IPS DF 19.7 (cell line): ENCODE measurements around the gene ADCY4.

Source experiments
- DNase-seq: peaks from one replicate; pipeline ENCODE4 v3.0.0-alpha.2; 2013; ENCODE audit warnings: low read depth, low spot score

The ADCY4 gene

DNA sequence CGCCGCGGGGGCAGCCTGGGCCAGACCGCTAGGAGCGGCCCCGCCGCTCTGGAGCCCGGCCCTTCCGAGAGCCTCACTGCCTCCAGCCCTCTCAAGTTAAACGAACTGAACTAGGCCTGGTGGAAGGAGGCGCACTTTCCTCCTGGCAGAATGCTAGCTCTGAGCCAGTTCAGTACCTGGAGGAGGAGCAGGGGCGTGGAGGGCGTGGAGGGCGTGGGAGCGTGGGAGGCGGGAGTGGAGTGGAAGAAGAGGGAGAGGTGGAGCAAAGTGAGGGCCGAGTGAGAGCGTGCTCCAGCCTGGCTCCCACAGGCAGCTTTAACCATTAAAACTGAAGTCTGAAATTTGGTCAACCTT, 18.3 kb downstream of the ADCY4 start:
- no peak for DNase-seq

DNA sequence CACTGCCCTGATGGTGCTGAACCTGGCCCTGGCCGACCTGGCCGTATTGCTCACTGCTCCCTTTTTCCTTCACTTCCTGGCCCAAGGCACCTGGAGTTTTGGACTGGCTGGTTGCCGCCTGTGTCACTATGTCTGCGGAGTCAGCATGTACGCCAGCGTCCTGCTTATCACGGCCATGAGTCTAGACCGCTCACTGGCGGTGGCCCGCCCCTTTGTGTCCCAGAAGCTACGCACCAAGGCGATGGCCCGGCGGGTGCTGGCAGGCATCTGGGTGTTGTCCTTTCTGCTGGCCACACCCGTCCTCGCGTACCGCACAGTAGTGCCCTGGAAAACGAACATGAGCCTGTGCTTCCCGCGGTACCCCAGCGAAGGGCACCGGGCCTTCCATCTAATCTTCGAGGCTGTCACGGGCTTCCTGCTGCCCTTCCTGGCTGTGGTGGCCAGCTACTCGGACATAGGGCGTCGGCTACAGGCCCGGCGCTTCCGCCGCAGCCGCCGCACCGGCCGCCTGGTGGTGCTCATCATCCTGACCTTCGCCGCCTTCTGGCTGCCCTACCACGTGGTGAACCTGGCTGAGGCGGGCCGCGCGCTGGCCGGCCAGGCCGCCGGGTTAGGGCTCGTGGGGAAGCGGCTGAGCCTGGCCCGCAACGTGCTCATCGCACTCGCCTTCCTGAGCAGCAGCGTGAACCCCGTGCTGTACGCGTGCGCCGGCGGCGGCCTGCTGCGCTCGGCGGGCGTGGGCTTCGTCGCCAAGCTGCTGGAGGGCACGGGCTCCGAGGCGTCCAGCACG, 18.9 kb downstream of the ADCY4 start:
- no peak for DNase-seq

DNA sequence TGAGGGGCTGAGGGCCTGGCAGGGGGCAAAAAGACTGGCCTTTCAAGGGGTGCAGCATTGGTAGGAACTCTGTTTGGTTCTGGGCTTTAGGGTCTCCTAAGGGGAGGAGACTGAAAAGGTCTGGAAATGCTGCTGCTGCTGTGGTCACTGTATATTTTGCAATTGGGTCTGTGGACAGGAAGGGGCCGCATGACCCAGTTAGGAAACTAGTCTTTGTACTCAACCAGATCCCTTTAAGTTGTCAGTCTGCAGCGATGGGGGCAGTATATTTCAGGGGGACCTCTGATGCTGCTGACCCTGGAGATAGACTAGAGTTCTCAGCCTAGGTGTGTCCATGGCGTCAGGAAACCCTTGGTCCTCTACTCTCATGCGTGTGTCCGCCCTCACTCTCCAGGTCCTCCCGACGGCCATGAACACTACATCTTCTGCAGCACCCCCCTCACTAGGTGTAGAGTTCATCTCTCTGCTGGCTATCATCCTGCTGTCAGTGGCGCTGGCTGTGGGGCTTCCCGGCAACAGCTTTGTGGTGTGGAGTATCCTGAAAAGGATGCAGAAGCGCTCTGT, 19.5 kb downstream of the ADCY4 start:
- no peak for DNase-seq

DNA sequence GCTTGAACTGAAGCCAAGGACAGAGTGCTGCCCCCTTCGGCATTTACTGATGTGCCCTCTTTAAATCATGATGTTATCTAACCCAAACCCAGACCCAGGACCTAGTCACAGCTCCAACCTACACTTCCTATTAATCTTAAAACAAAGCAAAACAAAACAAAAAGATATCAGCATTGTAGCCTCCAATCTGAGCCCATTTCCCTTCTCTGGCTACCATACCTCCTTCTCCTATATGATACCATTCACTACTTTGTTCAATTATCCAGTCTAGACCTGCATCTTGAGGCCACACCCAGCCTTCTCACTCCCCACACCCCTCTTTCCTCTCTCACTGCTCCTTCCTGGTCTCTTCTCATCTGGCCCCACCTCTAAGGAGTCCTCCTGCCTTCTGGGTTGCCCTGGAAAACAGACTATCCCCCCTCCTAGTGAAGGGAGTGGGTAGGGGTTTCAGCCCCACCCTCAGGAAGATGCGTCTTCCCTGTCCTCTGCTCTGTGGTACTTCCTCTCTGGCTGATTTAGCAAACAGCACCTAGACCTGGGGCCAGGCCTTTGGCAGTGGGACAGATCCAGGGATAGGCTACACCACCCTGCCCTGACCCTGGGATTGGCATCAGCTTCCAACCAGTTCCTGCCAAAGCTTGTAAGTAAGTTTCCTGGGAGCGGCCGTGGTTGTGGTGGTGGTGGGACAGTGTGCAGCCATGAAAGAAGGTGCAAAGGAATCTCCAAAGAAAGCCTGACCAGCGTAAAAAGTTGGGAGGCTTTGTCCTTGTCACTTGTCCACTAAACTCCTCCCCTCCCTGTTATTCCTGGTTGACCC, 20.3 kb downstream of the ADCY4 start:
- DNase-seq = no peak

DNA sequence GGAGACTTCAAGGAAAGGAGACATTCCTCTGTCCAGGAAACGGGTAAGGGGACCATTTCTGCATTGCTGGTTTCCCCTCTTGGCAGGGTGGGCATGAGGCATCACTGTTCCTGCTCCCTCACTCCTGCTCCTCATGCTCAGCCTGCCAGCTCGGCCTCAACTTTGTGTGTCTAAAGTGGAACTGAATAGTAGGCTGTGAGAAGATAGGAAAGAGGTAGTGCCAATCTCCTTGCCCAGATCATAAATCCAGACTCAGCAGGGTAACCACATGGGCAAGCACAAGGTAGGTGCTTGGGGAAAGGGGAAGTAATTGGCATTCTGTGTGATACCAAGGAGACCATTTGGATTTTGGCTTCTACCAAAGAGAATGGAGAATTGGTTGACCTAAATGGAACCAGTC, 21.0 kb downstream of the ADCY4 start:
- DNase-seq = no peak

DNA sequence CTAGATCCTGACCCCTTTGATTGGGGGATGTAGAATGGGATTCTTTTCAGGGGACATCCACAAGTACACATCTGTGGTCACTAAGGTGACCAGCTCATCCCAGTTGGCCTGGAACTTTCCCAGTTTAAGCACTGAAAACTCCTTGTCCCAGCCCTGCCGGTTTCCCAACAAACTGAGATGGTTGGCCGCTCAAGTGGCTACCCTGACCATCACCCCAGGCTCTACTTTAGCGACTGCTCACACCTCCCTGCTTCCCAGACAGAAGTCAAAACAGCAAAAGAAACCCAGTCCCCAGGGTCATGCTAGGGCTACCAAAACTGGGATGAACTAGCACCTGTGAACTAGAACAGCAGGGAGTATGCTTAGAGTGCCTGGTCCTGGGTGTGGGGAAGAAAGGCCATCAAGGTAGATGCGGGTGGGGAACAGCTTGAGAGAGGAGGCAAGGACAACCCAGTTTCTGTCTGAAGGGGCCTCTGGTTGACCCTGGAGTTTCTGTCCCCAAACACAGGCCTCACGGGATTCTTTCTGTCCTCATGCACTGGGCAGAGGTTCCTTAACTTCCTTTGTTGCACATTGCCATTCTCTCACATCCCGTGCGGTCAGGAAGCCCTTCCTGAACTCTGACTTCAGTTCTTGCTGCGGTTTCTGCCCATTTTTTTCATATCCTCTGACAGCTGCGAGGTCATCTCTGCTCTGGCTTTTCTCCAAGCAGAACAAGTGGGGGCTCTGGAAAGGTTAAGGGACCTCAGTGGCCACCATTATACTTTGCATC, 21.9 kb downstream of the ADCY4 start:
- DNase-seq = no peak

DNA sequence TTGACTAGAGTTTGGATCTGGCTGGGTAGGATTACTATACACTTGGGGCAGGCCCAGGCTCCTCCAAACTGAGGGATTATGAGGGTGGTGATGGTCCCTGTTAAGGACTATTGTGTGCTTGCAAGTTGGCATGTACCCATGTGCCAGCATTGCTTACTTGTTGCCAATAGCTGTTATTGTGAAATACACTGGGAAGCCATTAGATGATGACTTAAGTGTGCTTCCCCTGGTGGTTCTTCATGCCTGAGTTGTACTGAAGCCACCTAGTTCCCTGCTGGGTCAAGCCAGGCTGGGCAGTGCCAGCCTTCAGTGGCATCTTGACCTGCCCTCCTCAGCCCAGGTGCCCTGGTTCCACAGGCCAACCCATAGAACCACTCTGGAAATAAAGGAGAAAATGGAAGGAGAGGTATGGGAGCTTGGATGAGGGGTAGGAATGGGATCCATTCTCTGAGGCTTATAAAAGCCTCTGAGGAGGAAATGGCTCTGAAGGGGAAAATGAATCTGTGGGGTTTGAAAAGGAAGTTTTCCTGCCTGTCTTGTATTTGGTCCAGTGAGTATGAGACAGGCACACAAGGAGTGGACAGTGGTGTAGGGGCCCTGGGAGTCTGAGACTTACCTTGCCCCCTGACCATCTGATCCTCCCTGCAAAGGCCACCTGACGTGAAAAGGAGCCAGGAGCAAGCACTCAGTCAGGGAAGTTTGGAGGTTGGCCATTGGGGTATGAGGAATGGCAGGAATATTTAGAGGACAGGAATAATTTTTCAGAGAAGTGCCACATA, 22.8 kb downstream of the ADCY4 start:
- no peak for DNase-seq

DNA sequence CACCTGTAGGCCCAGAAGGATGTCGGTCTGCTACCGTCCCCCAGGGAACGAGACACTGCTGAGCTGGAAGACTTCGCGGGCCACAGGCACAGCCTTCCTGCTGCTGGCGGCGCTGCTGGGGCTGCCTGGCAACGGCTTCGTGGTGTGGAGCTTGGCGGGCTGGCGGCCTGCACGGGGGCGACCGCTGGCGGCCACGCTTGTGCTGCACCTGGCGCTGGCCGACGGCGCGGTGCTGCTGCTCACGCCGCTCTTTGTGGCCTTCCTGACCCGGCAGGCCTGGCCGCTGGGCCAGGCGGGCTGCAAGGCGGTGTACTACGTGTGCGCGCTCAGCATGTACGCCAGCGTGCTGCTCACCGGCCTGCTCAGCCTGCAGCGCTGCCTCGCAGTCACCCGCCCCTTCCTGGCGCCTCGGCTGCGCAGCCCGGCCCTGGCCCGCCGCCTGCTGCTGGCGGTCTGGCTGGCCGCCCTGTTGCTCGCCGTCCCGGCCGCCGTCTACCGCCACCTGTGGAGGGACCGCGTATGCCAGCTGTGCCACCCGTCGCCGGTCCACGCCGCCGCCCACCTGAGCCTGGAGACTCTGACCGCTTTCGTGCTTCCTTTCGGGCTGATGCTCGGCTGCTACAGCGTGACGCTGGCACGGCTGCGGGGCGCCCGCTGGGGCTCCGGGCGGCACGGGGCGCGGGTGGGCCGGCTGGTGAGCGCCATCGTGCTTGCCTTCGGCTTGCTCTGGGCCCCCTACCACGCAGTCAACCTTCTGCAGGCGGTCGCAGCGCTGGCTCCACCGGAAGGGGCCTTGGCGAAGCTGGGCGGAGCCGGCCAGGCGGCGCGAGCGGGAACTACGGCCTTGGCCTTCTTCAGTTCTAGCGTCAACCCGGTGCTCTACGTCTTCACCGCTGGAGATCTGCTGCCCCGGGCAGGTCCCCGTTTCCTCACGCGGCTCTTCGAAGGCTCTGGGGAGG, 23.9 kb downstream of the ADCY4 start, which contains the start of gene LTB4R:
TSS of gene LTB4R (plus strand) at position 857 of the 959 bp plus-strand sequence. CDS start 4,150 bp downstream, outside the sequence.
- no peak for DNase-seq

DNA sequence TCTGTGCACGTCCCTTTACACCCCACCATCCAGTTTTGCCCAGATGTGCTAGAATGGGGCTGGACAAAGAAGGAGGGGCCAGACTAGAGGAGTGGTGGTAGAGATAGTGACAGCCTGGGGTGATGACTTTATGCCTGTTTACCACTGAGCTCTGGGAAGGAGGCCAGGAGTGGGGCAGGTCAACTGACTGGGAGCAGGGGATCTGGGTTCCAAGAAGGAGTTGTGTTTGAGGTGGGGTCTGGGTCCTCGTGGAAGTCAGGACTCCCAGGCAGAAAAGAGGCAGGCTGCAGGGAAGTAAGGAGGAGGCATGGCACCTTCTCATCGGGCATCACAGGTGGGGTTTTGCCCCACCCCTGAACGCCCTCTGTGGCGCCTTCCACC, 24.6 kb downstream of the ADCY4 start:
- DNase-seq = no peak

DNA sequence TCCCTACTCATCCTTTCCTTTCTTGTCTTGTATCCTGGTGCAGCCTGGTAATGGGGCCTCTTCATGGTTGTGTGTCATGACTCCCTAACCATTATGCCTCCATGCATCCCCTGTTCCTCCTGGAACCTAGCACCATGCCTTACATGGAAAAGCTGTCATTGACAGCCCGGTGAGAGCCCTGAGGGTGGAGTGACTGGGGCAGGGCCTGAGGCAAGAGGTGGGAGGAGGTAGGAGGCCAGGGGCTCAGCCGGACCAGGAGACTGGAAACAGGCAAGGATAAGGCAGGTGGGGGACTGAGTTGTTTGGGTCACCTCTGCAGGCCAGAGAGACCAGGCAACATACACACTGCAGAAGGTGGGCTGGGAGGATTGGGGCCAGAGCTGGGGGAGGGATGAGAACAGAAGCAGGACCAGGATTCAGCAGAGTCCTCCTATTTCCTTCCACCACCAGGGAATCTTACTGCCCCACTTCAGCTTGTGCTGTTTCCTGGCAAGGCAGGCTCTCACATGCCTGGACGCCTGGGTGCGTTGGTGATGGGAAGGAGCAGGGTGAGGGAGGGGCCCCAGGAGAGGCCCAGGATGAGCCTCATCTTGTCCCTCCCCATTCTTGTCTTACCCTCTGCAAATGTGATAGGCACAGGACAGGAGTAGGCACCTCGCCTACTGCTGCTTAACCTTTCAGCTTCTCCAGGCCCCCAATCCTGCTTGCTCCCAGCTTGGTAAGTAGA, 25.2 kb downstream of the ADCY4 start, which contains the start of gene LTB4R2:
TSS of gene LTB4R2 (plus strand) at position 603 of the 727 bp plus-strand sequence. CDS start 525 bp downstream, outside the sequence.
- DNase-seq = no peak

DNA sequence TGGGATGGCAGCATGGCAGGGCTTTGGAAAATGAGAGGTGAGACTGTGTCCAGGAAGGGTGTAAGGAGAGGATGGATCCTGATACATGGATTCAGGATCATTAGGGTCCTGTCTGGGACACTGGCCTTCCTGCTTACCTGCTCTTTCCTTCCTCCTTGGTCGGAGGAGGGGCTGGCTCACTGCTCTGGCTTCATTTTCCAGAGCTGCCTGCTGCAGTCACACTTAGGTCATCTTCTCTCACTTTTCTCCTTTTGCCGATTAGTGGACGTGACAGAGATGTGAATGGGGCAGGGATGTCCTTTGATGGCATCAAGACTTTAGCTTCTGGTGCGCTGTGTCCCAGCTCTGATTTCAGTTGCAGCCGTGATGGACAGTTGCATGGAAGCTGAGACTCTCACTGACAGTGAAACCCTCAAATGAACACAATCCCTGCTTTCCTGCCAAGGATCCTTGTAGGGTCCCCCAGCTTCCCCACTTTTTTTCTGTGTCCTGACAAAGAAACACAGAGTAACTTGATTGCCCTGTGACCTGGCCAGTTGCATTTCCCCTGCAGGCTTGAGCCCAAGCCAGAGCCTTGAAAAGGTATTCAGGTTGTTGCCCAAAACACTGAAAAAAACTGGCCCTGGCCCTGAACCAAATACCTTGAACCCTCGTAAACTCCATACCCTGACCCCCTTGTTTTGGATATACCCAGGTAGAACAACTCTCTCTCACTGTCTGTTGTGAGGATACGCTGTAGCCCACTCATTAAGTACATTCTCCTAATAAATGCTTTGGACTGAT, 26.3 kb downstream of the ADCY4 start:
- DNase-seq = no peak

DNA sequence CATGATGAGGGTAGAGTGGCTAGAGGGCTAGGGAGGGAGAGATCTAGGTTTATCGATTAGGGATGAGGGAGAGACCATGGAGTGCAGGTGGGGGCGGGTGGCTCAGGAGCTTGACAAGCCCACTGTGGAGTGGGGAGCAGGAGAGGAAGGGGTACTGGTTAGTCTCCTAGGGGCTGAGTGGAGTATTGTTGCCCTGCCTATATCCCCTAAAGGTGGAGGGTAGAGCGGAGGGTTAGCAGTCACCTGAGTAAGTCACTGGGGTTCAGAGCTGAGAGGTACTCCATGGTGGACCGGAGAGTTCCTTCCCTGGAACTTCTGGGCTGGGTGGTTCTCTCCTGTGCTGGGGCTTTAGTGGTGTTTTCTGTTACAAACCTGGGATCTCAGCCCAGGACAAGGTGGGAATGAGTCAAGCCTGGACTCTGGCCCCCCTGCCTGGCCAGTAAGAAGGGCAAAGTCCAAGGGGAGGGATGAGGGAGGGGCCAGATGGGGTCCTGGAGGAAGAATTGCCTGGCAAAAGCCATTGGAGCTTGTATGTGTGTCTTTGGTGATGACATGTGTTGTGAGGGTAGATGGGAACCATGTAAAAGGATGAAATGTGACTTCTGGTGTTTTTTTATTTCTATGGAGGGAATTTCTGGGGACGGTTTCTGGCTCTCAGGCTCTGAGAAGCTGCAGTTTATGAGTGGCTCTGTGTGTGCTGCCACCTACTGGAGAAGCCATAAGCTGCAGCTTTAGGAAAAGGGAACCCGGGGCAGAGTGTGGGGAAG, 27.1 kb downstream of the ADCY4 start, which contains the start of gene CIDEB:
TSS of gene CIDEB (minus strand) at position 403 of the 767 bp plus-strand sequence. CDS start at position 284, 119 bp downstream.
- DNase-seq = no peak

DNA sequence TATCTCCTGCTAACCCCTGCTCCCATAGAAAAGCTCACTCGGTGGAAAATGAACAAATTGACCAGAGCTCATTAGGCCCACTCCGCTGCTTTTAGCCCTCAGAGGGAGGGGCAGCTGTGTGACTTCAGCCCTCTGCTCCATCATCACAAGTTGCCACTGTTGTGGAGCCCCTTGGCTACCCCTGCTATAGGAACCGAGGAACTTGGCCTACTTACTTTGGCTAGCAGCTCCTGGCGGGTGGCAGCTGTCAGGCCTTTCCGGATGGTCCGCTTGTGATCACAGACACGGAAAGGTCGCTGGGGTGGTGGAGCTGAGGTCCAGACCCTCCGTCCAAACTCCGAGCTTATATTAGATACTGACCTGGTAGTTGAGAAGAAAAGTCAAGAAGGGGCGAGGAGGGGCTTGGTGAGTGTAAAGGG, 27.7 kb downstream of the ADCY4 start:
- DNase-seq = no peak

DNA sequence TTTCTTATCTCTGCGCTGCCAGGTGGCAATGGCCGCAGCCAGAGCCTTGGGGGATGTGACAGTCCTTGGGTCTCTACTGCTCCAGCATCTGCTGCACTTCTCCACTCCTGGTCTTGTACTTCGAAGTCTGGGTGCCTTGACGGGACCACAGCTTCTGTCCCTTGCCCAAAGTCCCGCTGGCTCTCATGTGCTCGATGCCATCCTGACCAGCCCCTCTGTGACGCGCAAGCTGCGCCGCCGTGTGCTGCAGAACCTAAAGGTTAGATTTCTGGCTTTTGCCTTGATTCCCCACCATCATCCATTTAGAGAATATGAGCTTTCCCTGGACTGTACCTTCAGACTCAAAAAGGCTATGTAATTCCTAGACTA, 30.9 kb downstream of the ADCY4 start:
- no peak for DNase-seq

DNA sequence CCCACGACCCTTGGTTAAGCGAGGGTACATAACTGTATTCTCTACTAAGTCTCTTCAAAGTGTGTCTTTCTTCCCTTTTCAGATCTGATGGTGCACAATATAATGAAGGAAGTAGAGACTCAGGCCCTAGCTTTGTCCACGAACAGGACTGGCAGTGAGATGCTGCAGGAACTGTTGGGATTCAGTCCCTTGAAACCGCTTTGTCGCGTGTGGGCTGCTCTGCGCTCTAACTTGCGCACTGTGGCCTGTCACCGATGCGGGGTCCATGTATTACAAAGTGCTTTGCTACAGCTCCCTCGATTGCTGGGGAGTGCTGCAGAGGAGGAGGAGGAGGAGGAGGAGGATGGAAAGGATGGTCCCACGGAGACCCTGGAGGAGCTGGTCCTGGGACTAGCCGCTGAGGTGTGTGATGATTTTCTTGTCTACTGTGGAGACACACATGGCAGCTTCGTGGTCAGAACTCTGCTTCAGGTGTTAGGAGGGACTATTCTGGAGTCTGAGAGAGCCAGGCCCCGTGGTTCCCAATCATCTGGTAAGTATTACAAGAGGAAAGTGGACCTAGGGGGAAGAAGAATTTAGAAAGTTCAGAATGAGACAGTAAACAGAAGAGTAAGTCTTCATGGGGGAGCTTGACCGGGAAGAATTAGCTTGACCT, 34.4 kb downstream of the ADCY4 start:
- no peak for DNase-seq

DNA sequence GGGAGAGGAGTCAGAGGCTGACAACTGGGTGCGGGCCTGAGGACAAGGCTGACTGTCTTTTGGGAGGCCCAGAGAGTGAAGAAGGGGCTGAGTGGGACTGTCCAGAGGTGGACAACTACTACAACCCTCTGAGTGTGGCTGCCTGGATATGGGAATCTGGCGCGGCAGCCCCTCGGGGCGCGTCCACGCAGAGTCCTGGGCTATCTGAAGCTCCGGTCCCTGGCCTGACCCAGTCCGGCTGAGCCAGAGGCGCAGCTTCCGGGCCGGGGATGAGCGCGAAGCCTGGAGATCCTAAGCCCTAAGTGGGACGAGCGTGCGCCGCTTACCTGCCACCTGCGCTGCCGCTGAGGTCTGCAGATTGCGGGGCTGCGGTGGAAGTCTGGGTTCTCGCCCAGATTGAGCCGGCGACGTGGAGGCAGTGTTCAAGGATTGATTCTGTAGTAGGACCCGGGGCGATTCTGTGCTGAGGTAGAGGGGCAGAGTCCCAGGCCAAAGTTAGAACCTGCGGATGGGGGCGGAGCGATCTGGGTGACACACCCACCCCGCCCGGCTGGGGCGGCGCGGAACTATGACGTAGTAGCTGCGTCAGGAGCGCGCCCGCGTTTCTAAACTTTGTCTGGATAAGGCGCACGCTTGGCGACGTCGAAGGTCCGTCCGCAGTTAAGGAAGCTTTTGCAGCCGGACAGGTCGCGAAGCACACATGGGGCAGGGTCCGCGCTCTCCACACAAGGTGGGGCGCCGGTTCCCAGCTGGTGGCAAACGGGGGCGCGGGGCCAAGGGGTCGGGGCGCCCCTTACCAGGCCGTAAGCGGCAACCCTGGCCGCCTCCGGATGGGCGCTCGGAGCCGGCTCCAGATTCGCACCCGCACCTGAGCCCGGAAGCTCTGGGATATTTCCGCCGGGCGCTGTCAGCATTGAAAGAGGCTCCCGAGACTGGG, 35.3 kb downstream of the ADCY4 start, which contains the start of the genes DHRS1 and NOP9:
TSS of gene DHRS1 (minus strand) at position 526 of the 937 bp plus-strand sequence. CDS start 674 bp downstream, outside the sequence.
TSS of gene NOP9 (plus strand) at position 596 of the 937 bp plus-strand sequence. CDS start at position 701, 105 bp downstream.
- no peak for DNase-seq
